ENCODE measurements around the gene TACC2.

DNA sequence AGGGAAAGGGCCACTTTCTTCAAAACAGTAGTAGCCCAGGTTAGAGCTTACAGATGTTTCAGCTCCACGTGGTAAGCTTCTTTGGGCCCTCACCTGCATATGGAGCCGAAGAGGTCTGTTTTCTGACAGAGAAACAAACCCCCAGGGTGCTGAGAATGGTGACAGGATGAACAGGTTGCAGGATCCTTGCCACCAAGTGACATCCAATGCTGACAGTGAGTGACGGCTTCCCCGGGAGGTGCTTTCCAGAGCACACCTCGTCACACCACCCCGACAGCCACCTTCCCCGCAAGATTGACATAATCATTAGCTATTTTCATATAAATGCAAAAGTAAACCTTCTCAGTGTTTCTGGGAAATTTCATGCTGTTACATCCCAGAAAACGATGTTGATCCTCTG lies 172.8 kb downstream of the TACC2 start:
- no peak for TF ChIP-seq SIN3A (IDR thresholded peaks at IDR 0.05; ENCODE audit: borderline replicate concordance, insufficient read depth, low read length)
- TF ChIP-seq POLR2AphosphoS5 (IDR thresholded peaks at IDR 0.05; ENCODE audit: low read depth, low read length), result no peak
- no peak for TF ChIP-seq REST (IDR thresholded peaks at IDR 0.05; ENCODE audit: insufficient read depth in 1 of 2, low read depth in 2 of 2, low read length in 2 of 2)

All from PFSK-1 (cell line).